ENCODE results near the gene DNAJB5. TPM values are rescaled to one million over a fixed set of nuclear protein-coding genes. Genes with fewer than 3 reads are reported as not detected.
"Not testable (repeated sequence)": the region's sequence is repeated elsewhere in the genome, so short reads cannot be mapped to it uniquely, and the experiment has no call there.

The DNAJB5 gene
- total and polyA plus RNA-seq, 10 donors: 4.9 to 14.4 (median 9.7) TPM

GRCh38 chr9:35014517-35014916 lies 25.0 kb downstream of the DNAJB5 start:
- H3K27me3 ChIP-seq (replicated peaks in 1 of 7): no peaks in the 10 kb centered on the region
- H3K36me3 ChIP-seq: peaks cover 0 to 60% (median 11%) of the 10 kb centered on the region in 6 donors
- intact Hi-C loops (cut with DNase I; ENCODE audit: low total_unique reads): no loop called here
- TF ChIP-seq, protein P1, sequence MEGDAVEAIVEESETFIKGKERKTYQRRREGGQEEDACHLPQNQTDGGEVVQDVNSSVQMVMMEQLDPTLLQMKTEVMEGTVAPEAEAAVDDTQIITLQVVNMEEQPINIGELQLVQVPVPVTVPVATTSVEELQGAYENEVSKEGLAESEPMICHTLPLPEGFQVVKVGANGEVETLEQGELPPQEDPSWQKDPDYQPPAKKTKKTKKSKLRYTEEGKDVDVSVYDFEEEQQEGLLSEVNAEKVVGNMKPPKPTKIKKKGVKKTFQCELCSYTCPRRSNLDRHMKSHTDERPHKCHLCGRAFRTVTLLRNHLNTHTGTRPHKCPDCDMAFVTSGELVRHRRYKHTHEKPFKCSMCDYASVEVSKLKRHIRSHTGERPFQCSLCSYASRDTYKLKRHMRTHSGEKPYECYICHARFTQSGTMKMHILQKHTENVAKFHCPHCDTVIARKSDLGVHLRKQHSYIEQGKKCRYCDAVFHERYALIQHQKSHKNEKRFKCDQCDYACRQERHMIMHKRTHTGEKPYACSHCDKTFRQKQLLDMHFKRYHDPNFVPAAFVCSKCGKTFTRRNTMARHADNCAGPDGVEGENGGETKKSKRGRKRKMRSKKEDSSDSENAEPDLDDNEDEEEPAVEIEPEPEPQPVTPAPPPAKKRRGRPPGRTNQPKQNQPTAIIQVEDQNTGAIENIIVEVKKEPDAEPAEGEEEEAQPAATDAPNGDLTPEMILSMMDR (IDR thresholded peaks at IDR 0.05 in 8 of 11, conservative IDR thresholded peaks at IDR 0.05 in 3 of 11): no peak
- no peak for TF ChIP-seq POLR2A (IDR thresholded peaks at IDR 0.05)
- no peak for TF ChIP-seq POLR2AphosphoS5 (IDR thresholded peaks at IDR 0.05)
- DNase-seq: no peak
- no peaks in the 10 kb centered on the region for H3K4me1 ChIP-seq
- WGBS, 5 donors: 57 to 68% (median 65%) methylated on average over 2 of the region's 2 CpGs
- H3K4me3 ChIP-seq: no peak overlapping the region
- peaks cover 3 to 29% (median 26%) of the 10 kb centered on the region in 8 donors for H3K9me3 ChIP-seq
- H3K27ac ChIP-seq: no peak overlapping the region

DNA sequence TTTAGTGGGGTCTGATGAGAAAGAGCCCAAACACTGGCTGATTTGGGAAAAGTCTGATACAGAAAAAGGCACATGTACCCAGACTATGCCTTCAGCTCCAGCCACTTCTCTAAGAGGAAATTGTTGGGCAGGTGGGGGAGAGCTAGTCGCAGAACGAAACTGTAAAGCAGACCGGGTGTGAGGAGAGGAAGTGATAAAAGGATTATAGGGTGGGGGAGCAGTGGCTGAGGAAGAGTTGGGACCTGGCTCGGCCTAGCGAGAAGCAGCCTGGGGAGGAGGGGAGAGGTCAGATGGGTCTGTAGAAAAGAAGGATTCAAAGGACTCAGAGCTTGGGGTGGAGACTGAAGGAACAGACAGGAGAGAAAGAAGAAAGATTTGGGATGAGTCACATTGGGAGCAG lies 33.9 kb downstream of the DNAJB5 start:
- WGBS, 5 donors: 17 to 19% (median 18%) methylated on average over 5 of the region's 5 CpGs
- H3K4me1 ChIP-seq: peaks cover 0 to 16% (median 0%) of the 10 kb centered on the region in 6 donors

GRCh38 chr9:35026671-35027070 lies 37.1 kb downstream of the DNAJB5 start:
- DNase-seq: no peak
- 62 to 72% (median 63%) methylated on average over 3 of the region's 3 CpGs for WGBS, 5 donors

More for the DNA sequence above, 33.9 kb downstream of the DNAJB5 start:
- H3K27me3 ChIP-seq (replicated peaks in 1 of 7); intact Hi-C loops (cut with DNase I; ENCODE audit: low total_unique reads); H3K4me3 ChIP-seq; H3K9me3 ChIP-seq; DNase-seq: not testable (repeated sequence)
- H3K27ac ChIP-seq: peak overlapping the region in 2 of 8 donors; percentile 57 to 63
- H3K36me3 ChIP-seq: peaks cover 0 to 35% (median 0%) of the 10 kb centered on the region in 6 donors

DNA sequence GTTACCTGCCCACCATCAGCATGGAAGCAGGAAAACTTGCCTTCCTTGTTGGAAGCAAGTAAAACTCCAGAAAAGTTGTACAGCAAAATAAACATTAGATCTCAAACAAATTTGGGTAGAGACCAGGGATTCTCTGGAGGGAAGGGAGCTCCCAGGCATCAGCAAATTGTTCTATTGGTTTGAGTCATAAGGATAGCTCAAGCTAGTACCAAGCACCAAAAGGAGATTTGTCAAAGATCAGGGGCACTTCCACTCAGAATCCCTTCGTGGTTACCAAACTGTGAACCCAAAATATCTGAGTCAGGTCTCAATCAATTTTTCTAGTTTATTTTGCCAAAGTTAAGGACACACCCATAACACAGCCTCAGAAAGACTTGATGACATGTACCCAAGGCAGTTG lies 37.8 kb downstream of the DNAJB5 start:
- DNase-seq: no peak
- Histone ChIP-seq H3K36me3 (peaks cover 0 to 26% (median 0%) of the 10 kb centered on the region in 6 donors), H3K27ac (no peak overlapping the region), H3K4me1 (peaks cover 0 to 15% (median 0%) of the 10 kb centered on the region in 6 donors), H3K27me3 (replicated peaks in 1 of 7) (no peaks in the 10 kb centered on the region), H3K9me3 (no peaks in the 10 kb centered on the region), H3K4me3 (no peak overlapping the region)
- intact Hi-C loops (cut with DNase I; ENCODE audit: low total_unique reads): no loop called here
- TF ChIP-seq, protein P1 (IDR thresholded peaks at IDR 0.05 in 8 of 11, conservative IDR thresholded peaks at IDR 0.05 in 3 of 11): no peak
- TF ChIP-seq POLR2A (IDR thresholded peaks at IDR 0.05) (no peak), POLR2AphosphoS5 (IDR thresholded peaks at IDR 0.05) (no peak)
- 62 to 94% (median 86%) methylated on average over 1 of the region's 1 CpG for WGBS, 5 donors

More at GRCh38 chr9:35026671-35027070, 37.1 kb downstream of the DNAJB5 start:
- H3K27ac ChIP-seq: no peak overlapping the region
- H3K36me3 ChIP-seq: peaks cover 0 to 26% (median 0%) of the 10 kb centered on the region in 6 donors
- no peaks in the 10 kb centered on the region for H3K27me3 ChIP-seq (replicated peaks in 1 of 7)
- peaks cover 0 to 16% (median 0%) of the 10 kb centered on the region in 6 donors for H3K4me1 ChIP-seq
- no peaks in the 10 kb centered on the region for H3K9me3 ChIP-seq
- intact Hi-C loops (cut with DNase I; ENCODE audit: low total_unique reads): no loop called here
- TF ChIP-seq POLR2A (IDR thresholded peaks at IDR 0.05): no peak
- TF ChIP-seq, protein P1 (IDR thresholded peaks at IDR 0.05 in 8 of 11, conservative IDR thresholded peaks at IDR 0.05 in 3 of 11): no peak
- TF ChIP-seq POLR2AphosphoS5 (IDR thresholded peaks at IDR 0.05): no peak
- no peak overlapping the region for H3K4me3 ChIP-seq

Measured in spleen (tissue), 11 donors.